ENCODE measurements around the gene ST6GALNAC1.

- no peak for TF ChIP-seq POLR2A (IDR thresholded peaks at IDR 0.05; ENCODE audit: low read length)
- no peak for TF ChIP-seq GATA1 (IDR thresholded peaks at IDR 0.05; ENCODE audit: low read depth, low read length)
Observed at GRCh38 chr17:76650504-76650903, 6.9 kb upstream of the ST6GALNAC1 start.
